HTR-8/SVneo (cell line): ENCODE measurements around the gene SLC16A9.
"Not testable (repeated sequence)": the region's sequence is repeated elsewhere in the genome, so short reads cannot be mapped to it uniquely, and the experiment has no call there.

Experiments used
- DNase-seq: peaks from one replicate; pipeline ENCODE4 v3.0.0; 2011; ENCODE audit warnings: low spot score, mixed read lengths; ENCODE audit not compliant: insufficient read length
- FAIRE-seq: peaks from 2 replicates; lab custom pipeline; 2011; peaks lifted over from hg19 to GRCh38; lab: Jason Lieb, UNC

SLC16A9 gene

DNA sequence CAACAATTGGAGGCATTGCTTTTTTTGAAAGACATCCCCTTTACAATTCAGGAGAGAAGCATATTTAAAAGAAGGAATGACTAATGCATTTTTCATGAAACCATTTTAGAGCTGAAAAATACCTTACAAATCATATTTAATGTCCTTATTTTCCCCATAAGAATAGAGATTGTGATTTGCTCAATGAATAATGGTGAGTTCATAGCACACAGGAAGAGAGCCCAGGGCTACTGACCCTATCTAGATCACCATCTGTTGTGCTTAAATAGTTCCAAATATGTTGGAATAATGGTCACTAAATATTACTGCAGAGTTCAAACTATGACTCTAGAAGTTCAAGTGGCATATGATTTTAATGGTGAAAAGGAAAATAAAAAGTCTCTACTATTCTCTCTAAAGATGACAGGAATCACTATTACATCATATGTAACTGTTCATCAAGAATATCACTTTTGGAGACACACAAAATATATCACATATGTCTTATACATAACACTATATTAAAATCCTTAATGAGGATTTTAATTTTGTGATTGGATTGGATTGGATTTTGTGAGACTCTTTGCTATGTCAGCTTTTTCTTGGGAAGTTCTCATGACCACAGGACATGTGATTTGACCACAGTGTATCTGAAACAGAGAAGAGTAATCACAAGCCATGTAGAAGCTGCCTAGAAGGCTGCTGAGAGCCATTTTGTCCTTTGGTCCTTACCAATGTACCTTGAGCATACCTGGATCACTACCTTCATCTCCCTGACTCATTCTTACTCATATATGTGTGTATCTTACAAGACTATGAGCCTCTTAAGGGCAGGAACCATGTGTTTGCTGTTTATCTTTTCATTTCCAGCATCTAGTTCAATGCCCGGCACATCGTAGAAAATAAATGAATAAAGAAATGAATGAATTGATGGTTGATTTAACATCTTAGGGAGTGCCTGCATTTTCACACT lies 26.4 kb downstream of the SLC16A9 start:
- no peak for DNase-seq
- no peak for FAIRE-seq

DNA sequence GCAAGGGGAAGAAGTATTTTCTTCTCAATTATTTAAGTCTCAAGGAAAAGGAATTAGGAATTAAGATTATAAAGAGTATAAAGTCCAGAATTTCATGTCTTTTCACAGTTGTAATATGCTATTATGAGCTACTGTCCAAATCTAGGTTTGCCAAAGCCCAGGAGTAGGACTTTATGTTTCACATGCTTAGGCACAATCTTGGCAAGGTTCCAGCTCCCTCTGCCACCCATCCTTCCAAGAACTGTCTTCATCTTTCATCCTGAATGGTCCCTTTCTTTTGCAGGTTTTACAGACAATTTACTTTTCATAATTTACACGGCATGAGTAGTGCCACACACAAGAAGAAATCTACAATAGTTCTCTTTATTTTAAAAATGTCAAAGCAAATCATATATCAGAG lies 29.5 kb downstream of the SLC16A9 start:
- FAIRE-seq = no peak
- DNase-seq = no peak

DNA sequence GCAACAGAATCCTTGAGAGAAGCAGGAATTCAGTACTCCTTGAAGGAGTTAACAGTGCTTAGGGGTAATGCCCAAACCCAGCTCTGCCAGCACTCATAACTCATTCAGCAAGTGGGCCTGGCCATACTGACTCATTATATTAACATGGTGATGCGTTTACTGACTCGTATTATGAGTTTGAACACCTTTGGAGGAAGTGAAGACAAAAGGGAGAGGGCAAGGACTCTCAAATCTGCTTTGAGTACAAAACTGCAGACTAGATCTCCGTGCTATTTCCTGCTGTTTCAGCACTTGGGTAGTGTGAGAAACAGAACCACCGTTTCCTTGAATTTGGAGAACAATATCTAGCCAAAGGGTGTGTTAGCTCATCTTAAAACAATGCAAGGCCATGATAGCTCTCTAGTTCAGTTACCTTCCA lies 30.8 kb downstream of the SLC16A9 start:
- DNase-seq = no peak
- no peak for FAIRE-seq

DNA sequence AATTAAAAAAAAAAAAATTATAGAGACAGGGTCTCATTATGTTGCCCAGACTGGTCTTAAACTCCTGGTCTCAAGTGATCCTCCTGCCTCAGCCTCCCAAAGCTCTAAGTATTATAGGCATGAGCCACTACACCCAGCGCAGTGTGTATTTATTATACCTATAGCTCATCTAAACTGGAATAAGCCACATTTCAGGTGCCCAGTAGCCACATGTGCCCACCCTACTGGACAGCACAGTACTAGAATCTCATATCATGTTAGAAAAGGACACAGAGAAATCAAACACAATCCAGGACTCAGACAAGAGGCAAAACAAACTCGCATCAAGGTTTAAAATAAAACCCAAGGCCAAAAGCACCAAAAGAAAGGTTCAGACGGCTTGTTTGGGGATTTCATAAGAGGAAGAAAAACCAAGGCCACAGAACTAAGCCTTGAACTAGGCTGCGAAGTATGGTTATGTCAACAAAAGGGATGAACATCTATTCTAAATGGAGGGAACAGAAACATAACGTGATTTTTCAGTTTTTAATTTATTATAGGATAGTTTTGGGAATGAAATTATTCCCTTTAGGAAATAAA lies 32.3 kb downstream of the SLC16A9 start:
- FAIRE-seq (no peak), DNase-seq (no peak)

DNA sequence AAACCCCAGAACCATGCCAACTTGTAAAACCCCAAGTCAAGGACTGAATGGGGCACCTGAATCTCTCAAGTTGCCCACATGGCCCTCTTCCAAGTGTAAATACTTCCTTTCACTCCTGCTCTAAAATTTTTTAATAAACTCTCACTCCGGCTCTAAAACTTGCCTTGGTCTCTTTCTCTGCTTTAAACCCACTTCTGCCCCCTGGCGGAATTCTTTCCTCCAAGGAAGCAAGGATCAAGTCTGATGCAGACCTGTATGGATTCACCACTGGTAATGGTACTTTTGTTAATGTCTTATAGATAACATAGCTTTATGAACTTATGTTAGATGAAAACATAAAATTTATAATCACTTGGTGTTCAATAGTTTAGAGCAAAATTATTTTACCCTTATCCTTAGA lies 33.8 kb downstream of the SLC16A9 start:
- DNase-seq (no peak), FAIRE-seq (no peak)

DNA sequence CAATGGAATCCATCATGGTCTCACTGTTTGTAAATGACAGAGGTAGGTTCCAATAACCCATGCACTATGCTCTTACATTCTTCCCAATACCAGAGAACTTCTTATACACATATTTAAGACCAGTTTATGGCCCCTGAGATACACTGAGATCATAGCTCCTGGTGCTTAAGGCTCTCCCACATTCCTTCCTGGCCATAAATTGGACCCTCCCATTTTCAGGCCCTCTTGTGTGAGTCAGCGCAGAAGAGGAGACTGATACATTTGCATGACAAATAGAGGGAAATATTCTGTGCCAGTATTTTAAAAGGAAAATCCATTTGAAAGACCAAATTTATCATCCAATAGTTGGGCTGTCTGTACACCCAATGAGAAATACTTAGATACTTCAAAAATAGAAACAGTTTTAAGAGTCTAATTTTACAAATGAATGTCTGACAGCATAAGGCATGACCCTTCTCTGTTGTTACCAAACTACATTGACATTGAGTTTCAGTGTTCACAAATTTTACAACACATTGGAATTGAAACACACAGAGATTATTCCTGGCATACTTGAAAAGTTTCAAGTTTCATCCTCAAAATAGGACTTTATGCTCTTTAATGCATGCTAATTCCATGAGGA lies 35.3 kb downstream of the SLC16A9 start:
- FAIRE-seq (no peak), DNase-seq (no peak)

DNA sequence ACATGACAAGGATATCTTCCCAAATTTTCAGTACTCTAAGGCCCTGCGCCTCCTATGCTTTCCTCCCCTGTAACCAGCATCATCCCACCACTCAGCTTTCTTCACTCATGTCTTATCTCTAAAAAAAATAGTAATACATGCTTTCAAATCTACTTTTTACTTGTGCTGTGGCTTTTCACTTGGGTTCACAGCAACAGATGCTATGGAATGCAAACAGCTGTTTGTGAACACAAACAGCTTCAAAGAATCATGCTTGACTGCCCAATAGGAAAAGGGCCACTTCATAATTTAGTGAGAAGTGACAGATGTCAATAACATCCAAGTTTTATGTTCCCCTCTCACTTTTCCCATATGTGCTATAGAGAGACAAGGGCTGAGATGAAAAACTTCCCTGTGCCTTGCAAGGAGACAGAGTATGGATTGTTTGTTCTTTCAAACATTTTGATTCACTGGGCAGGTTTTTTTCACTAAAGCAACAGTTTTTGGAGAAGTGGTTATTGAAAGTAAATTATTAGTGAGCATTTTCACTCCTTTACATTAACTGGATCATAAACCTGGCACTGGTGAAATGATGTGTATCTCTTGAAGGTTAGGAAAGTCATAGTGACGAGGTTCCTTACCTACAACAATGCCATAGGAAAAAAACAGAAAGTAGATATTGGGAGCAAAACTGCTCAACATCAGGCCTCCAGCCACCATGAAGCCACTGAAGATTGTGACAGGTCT lies 37.3 kb downstream of the SLC16A9 start:
- DNase-seq (no peak), FAIRE-seq (no peak)

DNA sequence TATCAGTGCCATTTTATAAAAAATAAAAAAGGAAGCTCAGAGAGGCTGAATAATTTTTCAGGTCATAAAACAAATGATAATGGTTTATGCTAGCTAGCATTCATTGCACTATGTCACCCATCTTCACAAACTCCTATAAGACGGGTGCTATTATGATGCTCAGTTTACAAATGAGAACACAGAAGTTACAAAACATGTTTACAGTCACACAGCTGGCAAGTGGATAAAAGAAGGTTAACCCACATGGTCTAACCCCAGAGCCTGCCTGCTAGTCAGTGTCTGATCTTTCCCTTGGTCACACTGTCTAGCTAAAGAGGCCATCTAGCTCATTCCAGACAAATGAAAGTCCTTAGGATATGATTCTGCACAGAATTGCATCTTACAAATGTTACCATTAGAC lies 39.4 kb downstream of the SLC16A9 start:
- no peak for FAIRE-seq
- DNase-seq = no peak

DNA sequence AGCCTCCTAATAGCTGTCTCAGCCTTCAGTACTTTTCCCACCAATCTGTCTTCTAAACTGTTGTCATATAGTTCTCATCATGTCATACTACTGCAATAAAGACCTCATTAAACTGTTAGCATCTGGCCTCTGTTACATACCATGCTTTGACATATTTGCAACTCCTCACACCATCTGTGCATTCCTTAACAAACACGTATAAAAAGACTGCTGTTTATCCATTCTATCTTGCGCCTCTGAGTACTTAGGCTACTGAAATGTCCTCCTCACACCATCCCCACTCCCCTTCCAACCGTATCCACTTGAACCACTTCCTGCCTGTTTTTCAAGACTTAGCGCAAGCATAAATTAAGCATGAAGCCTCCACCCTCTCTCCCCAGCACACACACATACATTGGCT lies 41.6 kb downstream of the SLC16A9 start:
- DNase-seq (no peak), FAIRE-seq (no peak)

DNA sequence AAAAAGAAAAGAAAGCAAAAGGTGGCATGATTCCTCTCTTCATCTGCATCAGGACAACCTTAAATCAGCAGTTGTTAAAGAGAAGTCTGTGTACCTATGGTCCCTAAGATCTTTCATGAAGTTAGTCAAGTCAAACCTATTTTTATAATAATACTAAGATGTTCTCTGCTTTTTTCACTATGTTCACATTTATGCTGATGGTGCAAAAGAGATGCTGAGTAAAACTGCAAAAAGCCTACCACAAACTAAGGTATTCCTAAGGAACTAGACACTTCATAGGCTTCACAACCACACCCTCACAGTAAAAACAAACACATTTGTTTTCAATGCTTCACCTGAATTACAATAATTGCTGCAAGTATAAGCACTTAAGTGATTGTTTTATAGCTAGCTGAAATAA lies 43.3 kb downstream of the SLC16A9 start:
- FAIRE-seq (no peak), DNase-seq (no peak)

DNA sequence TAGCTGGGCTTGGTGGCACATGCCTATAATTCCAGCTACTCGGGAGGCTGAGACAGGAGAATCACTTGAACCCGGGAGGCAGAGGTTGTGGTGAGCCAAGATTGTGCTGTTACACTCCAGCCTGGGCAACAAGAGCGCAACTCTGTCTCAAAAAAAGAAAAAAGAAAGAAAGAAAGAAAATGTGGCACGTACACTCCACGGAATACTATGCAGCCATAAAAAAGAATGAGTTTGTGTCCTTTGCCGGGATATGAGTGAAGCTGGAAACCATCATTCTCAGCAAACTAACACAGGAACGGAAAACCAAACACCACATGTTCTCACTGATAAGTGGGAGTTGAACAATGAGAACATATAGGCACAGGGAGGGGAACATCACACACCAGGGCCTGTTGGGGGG lies 46.4 kb downstream of the SLC16A9 start:
- FAIRE-seq, DNase-seq: not testable (repeated sequence)

DNA sequence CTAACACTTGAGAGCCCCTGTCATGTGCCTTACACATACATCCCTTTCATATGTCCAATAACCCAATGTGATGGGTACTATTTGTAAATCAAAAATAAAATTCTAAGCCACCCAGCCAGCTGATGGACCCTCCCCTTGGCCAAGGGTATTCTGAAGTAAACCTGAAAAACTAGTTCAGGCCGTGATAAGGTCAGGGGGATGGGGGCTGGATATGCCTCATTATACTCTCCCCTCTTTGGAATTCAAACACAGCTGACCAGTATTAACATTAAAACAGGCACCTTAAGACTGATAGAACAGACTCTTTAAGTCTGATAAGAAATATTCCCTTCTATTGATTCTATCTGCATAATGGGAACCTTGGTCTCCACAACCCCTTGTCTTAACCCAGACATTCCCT lies 51.9 kb downstream of the SLC16A9 start:
- FAIRE-seq = no peak

DNA sequence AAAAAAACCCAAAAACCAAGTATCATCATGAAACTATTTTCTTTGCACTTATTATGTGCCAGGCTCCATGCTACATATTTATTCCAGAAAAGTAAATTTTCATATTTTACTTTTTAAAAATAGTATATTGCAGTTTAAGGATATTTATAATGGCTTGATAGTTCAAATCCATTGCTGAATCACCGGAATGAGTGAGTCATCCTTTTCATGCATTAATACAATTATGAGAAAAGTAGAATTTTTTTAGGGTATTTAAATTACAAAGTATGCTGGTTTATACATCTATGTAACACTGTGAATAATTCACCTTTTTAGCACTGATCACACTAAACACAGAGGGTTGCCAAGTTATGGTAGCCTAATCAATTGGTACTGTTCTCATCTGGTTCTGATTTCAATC lies 54.3 kb downstream of the SLC16A9 start:
- FAIRE-seq = no peak
- no peak for DNase-seq

More for the DNA sequence above, 51.9 kb downstream of the SLC16A9 start:
- DNase-seq = no peak

DNA sequence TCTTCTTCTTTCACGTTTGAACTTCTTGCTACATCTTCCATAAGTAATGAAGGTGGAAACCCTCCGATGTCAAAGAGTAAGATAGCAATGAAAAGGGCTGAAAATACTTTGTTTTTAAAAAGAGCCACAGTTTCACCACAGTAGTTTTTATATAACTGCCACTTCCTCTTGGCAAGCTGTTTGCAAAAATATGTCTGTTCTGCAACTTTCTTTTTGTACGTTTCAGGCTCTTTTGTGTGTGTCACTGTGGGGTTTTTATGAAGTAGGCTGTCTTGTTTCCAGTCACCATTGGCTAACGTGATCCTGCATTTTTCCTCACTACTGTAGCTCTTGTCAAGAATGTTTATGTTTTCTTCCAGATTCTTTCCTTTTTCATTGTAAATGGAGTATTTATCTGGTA lies 55.6 kb downstream of the SLC16A9 start:
- FAIRE-seq = no peak
- DNase-seq = no peak

DNA sequence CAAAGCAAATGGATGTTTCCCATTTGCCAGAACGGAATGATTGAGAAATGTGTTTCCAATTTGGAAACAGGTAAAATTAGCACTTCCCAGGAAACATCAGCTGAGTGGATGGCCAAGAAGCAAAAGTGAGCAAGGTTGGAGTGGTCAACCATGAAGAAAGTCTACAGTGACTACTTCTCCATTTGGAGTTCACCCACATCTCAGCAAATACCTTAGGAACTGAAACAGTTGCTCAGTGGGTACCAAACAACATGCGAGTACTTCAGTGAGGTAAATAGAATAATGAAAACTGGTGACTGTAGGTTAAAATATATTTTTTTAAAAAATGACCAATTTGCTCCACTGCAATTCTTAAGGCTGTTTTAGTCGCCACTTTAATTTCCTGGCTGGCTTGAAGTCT lies 57.7 kb downstream of the SLC16A9 start:
- FAIRE-seq (no peak), DNase-seq (no peak)

DNA sequence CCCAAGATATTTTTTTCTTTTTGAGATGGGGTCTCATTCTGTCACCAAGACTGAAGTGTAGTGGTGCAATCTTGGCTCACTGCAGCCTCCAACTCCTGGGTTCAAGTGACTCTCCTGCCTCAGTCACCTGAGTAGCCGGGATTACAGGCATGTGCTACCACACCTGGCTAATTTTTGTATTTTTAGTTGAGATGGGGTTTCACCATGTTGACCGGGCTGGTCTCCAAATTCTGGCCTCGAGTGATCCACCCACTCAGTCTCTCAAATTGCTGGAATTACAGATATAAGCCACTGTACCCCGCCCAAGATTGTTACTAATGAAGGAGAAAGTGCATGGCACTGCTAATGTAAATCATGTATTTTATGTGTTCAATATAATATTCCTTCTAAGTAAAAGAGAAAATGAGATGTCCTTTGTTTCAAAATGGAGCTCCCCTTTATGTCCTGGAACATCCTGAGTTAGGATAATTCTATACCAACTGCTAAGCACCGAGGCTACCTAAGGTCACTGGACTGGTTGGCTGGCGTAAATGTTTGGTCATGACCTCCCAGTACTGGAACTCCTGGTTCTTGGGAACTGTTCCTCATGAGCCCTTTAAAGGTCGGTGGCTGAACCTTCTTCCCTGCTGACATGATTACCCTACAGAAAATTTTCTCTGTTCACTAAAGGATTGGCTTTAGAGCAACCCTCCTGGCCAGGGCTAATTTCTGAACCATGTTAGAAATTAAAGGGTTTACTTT lies 59.9 kb downstream of the SLC16A9 start:
- FAIRE-seq (no peak), DNase-seq (no peak)

DNA sequence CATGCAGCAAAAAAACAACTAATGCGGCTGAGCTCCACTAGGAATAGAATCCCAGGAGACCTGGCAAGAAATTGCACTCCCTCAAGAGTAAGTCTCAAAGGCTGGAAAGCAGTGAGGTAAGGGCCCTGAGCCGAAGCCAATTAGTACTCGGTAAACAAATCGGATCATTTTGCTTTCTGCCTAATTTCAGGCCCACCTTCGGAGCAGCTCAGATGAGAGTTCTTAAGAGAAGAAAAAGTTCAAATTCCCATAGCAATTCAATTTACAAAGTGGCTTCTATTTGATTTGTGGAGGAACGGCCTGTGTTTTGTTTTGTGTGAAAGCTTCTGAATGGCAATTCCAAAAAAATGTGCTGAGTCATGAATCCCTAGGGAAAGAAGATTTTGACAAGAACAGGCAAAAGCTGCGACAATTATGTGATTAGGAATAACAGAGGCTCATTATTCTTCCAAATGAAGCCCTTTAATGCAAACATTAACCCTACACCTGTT lies 60.9 kb downstream of the SLC16A9 start:
- FAIRE-seq (no peak), DNase-seq (no peak)

DNA sequence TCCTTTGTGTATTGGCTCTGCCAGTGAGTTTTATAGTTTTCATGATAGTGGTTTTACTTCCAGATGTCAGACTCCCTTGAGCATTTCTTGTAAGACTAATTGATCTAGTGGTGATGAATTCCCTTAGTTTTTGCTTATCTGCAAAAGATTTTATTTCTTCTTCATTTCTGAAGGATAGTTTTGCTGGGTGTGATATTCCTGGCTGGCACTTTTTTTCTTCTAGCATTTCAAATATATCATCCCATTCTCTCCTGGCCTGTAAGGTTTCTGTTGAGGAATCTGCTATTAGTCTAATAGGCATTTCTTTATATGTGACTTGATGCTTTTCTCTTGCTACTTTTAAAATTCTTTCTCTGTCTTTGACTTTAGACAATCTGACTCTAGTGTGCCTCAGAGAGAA lies 64.8 kb downstream of the SLC16A9 start:
- no peak for DNase-seq
- FAIRE-seq = no peak

DNA sequence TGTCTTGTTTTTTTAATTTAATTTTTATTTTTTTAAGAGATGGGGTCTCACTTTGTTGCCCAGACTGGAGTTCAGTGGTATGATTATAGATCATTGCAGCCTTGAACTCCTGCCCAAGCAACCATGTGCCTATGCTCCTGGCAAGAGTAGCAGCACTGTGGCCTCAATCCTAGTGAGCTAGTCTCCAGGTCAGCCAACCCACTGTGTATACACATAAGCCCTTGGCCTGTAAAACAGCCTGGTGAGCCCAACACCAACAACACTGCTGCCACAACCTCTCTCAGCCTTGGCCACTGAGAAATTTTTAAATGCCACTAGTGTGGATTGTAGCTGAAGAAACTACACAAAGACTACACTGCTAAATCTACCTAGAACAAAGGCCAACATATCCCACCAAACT lies 68.0 kb downstream of the SLC16A9 start:
- FAIRE-seq, DNase-seq: not testable (repeated sequence)
